A549 (cell line): ENCODE data around the gene RSPH10B.
"Not testable (repeated sequence)": the region's sequence is repeated elsewhere in the genome, so short reads cannot be mapped to it uniquely, and the experiment has no call there.

ENCODE experiments used
- CTCF ChIP-seq: fragments of >200 bp; sonication (Bioruptor Twin); formaldehyde crosslinking; IDR thresholded peaks from 3 replicates; pipeline ENCODE4 v1.5.1; 2016
- ELK1 ChIP-seq: fragments of 150-350 bp; IDR thresholded peaks from 2 replicates; pipeline ENCODE4 v1.6.1; 2014; ENCODE audit warnings: low read depth, mild to moderate bottlenecking, low read length
- EP300 ChIP-seq, 2 experiments: fragments of >200 bp; sonication (Bioruptor Twin); formaldehyde crosslinking; IDR thresholded peaks; 2 replicates in 1 of 2; 3 replicates in 1 of 2; pipeline ENCODE4 v1.6.1; 2016 to 2017
- ESRRA ChIP-seq: fragments of 150-350 bp; IDR thresholded peaks from 2 replicates; pipeline ENCODE4 v1.6.1; 2014; ENCODE audit warnings: mild to moderate bottlenecking, low read length, borderline replicate concordance
- HOXB5 ChIP-seq: fragments of 250-450 bp; sonication (Bioruptor Pico); IDR thresholded peaks from 2 replicates; pipeline ENCODE4 v1.5.0; 2020; ENCODE audit warnings: mild to moderate bottlenecking, moderate library complexity
- JUN ChIP-seq, 2 experiments: fragments of >200 bp; sonication (Bioruptor Twin); formaldehyde crosslinking; IDR thresholded peaks; 2 replicates in 1 of 2; 3 replicates in 1 of 2; pipeline ENCODE4 v1.6.1; 2016 to 2017
- KDM1A ChIP-seq: fragments of 200-600 bp; sonication (generic); IDR thresholded peaks from 2 replicates; pipeline ENCODE4 v1.6.1; 2016; ENCODE audit warnings: low read depth, mild to moderate bottlenecking
- MAX ChIP-seq: IDR thresholded peaks from 2 replicates; pipeline ENCODE4 v1.6.1; 2012
- MYC ChIP-seq: IDR thresholded peaks from 2 replicates; pipeline ENCODE4 v1.6.1; 2012; ENCODE audit warnings: mild to moderate bottlenecking, inconsistent platforms, low read length, improper control_type of control experiment, borderline replicate concordance
- NFE2L2 ChIP-seq: fragments of 150-350 bp; conservative IDR thresholded peaks from 2 replicates; pipeline ENCODE4 v1.6.1; 2014; ENCODE audit warnings: low read length
- NR3C1 ChIP-seq: fragments of >200 bp; sonication (Bioruptor Twin); formaldehyde crosslinking; IDR thresholded peaks from 3 replicates; pipeline ENCODE4 v1.6.1; 2017
- POLR2A ChIP-seq: IDR thresholded peaks from 2 replicates; pipeline ENCODE4 v1.6.1; 2012; ENCODE audit warnings: mild to moderate bottlenecking, low read length
- RCOR1 ChIP-seq: fragments of 150-350 bp; IDR thresholded peaks from 2 replicates; pipeline ENCODE4 v1.6.1; 2014; ENCODE audit warnings: antibody characterized with exemption, low read length, low read depth
- TP53 ChIP-seq: fragments of 250-450 bp; sonication (Bioruptor Pico); IDR thresholded peaks from 2 replicates; pipeline ENCODE4 v1.5.0; 2021; ENCODE audit warnings: mild to moderate bottlenecking, moderate library complexity

GRCh38 chr7:5916529-5916928 lies 54.0 kb downstream of the RSPH10B start:
- TF ChIP-seq EP300 (IDR thresholded peaks at IDR 0.05); POLR2A; NR3C1; CTCF; NFE2L2; MYC; KDM1A; MAX; TP53 (CRISPR knock-in tag); RCOR1; ELK1; HOXB5 (CRISPR knock-in tag); ESRRA; JUN (IDR thresholded peaks at IDR 0.05): not testable (repeated sequence)
